ENCODE measurements around the gene BRCA2. TPM values are rescaled to one million over a fixed set of nuclear protein-coding genes. Genes with fewer than 3 reads are reported as not detected.

The BRCA2 gene
- total and polyA plus RNA-seq, 2 donors (not counting 1 experiment from before 2014, with no cell fraction given) = 1.2 to 6.0 TPM

GRCh38 chr13:32409561-32410421 lies 94.5 kb downstream of the BRCA2 start:
- peaks cover 14% of the 10 kb centered on the region for H3K4me1 Mint-ChIP-seq
- ChIA-PET CTCF (interaction anchor here (1.0 kb wide), 1 partner anchor 172 kb away, joined by 3 read pairs; no protein-coding TSS in a partner anchor), POLR2A (no interaction called here)
- H3K27me3 Mint-ChIP-seq = no peaks in the 10 kb centered on the region
- Histone ChIP-seq H3K9ac (ENCODE audit: low read length) (no peak overlapping the region), H3K27ac (ENCODE audit: low read length in 2 of 2) (no peak overlapping the region), H3K79me2 (ENCODE audit: control insufficient read depth, insufficient read depth, low read length) (peaks cover 16% of the 10 kb centered on the region), H3K4me3 (ENCODE audit: control extremely low read depth in 1 of 5, extremely low read depth in 1 of 5, insufficient read depth in 1 of 5, low read depth in 2 of 5, low read length in 4 of 5) (no peak overlapping the region), H3K4me1 (ENCODE audit: control insufficient read depth in 2 of 2, insufficient read depth in 2 of 2, low read length in 2 of 2) (peaks cover 0 to 6% of the 10 kb centered on the region in 2 donors), H2AFZ (ENCODE audit: insufficient read depth, low read depth, low read length, poor library complexity, severe bottlenecking) (no peak overlapping the region), H4K20me1 (ENCODE audit: control insufficient read depth, insufficient read depth, low read length, poor library complexity, severe bottlenecking) (peaks cover 11% of the 10 kb centered on the region), H3K4me2 (replicated peaks; ENCODE audit: low read depth, low read length, poor library complexity, severe bottlenecking) (no peak overlapping the region), H3K36me3 (replicated peaks in 1 of 2; ENCODE audit: control extremely low read depth in 1 of 2, control insufficient read depth in 1 of 2, extremely low read depth in 1 of 2, insufficient read depth in 2 of 2, low read length in 1 of 2) (peaks cover 0 to 23% of the 10 kb centered on the region in 2 experiments), H3K27me3 (replicated peaks in 1 of 4; ENCODE audit: control extremely low read depth in 1 of 4, control insufficient read depth in 3 of 4, insufficient read depth in 4 of 4, low read length in 3 of 4) (no peaks in the 10 kb centered on the region), H3K9me3 (ENCODE audit: control extremely low read depth in 1 of 3, control insufficient read depth in 2 of 3, insufficient read depth in 1 of 3, low read length in 2 of 3) (no peaks in the 10 kb centered on the region)
- no peak overlapping the region for H3K4me3 Mint-ChIP-seq
- no peaks in the 10 kb centered on the region for H3K9me3 Mint-ChIP-seq (ENCODE audit: insufficient read depth)
- 90% methylated on average over 24 of the region's 27 CpGs for WGBS (ENCODE audit: insufficient coverage)
- peak overlapping the region; percentile 0 for H3K27ac Mint-ChIP-seq
- DNase-seq (no peak), ATAC-seq (ENCODE audit: low read depth) (no peak)
- intact Hi-C loops (cut with micrococcal nuclease) = no loop called here
- TF ChIP-seq CTCF (IDR thresholded peaks at IDR 0.05) (no peak), EZH2 (IDR thresholded peaks at IDR 0.05; ENCODE audit: borderline replicate concordance, insufficient read depth, low read depth, low read length, poor library complexity, severe bottlenecking) (no peak)

- WGBS (ENCODE audit: insufficient coverage) = no CpG with 5 or more reads among the region's 3 CpGs
- peaks cover 0 to 6% of the 10 kb centered on the region in 2 donors for H3K4me1 ChIP-seq (ENCODE audit: control insufficient read depth in 2 of 2, insufficient read depth in 2 of 2, low read length in 2 of 2)
- H3K27ac ChIP-seq (ENCODE audit: low read length in 2 of 2) = no peak overlapping the region
- no peak for TF ChIP-seq CTCF (IDR thresholded peaks at IDR 0.05)
- no peak for TF ChIP-seq EZH2 (IDR thresholded peaks at IDR 0.05; ENCODE audit: borderline replicate concordance, insufficient read depth, low read depth, low read length, poor library complexity, severe bottlenecking)
- no peak overlapping the region for H3K4me3 Mint-ChIP-seq
- intact Hi-C loops (cut with micrococcal nuclease) = no loop called here
- no peaks in the 10 kb centered on the region for H3K27me3 ChIP-seq (replicated peaks in 1 of 4; ENCODE audit: control extremely low read depth in 1 of 4, control insufficient read depth in 3 of 4, insufficient read depth in 4 of 4, low read length in 3 of 4)
- H3K9me3 Mint-ChIP-seq (ENCODE audit: insufficient read depth) = no peaks in the 10 kb centered on the region
- H3K4me1 Mint-ChIP-seq = peaks cover 12% of the 10 kb centered on the region
- H3K27me3 Mint-ChIP-seq = no peaks in the 10 kb centered on the region
- no peak overlapping the region for H3K9ac ChIP-seq (ENCODE audit: low read length)
- ATAC-seq (ENCODE audit: low read depth) (no peak), DNase-seq (no peak)
- no peak overlapping the region for H3K4me2 ChIP-seq (replicated peaks; ENCODE audit: low read depth, low read length, poor library complexity, severe bottlenecking)
- no peak overlapping the region for H3K4me3 ChIP-seq (ENCODE audit: control extremely low read depth in 1 of 5, extremely low read depth in 1 of 5, insufficient read depth in 1 of 5, low read depth in 2 of 5, low read length in 4 of 5)
- CTCF ChIA-PET = no interaction called here
- H4K20me1 ChIP-seq (ENCODE audit: control insufficient read depth, insufficient read depth, low read length, poor library complexity, severe bottlenecking) = peaks cover 11% of the 10 kb centered on the region
- H3K36me3 ChIP-seq (replicated peaks in 1 of 2; ENCODE audit: control extremely low read depth in 1 of 2, control insufficient read depth in 1 of 2, extremely low read depth in 1 of 2, insufficient read depth in 2 of 2, low read length in 1 of 2) = peaks cover 0 to 1% of the 10 kb centered on the region in 2 experiments
- POLR2A ChIA-PET = no interaction called here
- H3K27ac Mint-ChIP-seq = no peak overlapping the region
- H2AFZ ChIP-seq (ENCODE audit: insufficient read depth, low read depth, low read length, poor library complexity, severe bottlenecking) = no peak overlapping the region
- H3K79me2 ChIP-seq (ENCODE audit: control insufficient read depth, insufficient read depth, low read length) = peaks cover 24% of the 10 kb centered on the region
- peaks cover 0 to 4% (median 0%) of the 10 kb centered on the region in 3 donors for H3K9me3 ChIP-seq (ENCODE audit: control extremely low read depth in 1 of 3, control insufficient read depth in 2 of 3, insufficient read depth in 1 of 3, low read length in 2 of 3)
Measured at GRCh38 chr13:32413284-32413683, 98.0 kb downstream of the BRCA2 start.

Measured in B cell (primary cell).